Panc1 (cell line): ENCODE measurements around the gene STAT4. TPM values are rescaled to one million over a fixed set of nuclear protein-coding genes. Genes with fewer than 3 reads are reported as not detected.

Source experiments
- ATAC-seq: fragments of 200-7000 bp; cut with Tn5 transposase; 2 replicates; pipeline ENCODE4 v1.9.1; 2020; ENCODE audit warnings: mild to moderate bottlenecking, moderate library complexity
- BruUV-seq: library from RNA; stranded (reverse); fragments of 400-500 nt; replicated peaks from 2 replicates; lab custom pipeline; 2021; lab: Mats Ljungman, UMichigan
- CTCF ChIA-PET: fragments of 300-600 bp; sonication (Branson Sonifier 250); formaldehyde crosslinking; loops from one replicate; lab custom pipeline; 2022; ENCODE audit warnings: antibody characterized with exemption; lab: Charles Lee
- POLR2A ChIA-PET: fragments of 300-600 bp; sonication (Branson Sonifier 250); formaldehyde crosslinking; loops from one replicate; lab custom pipeline; 2022; ENCODE audit warnings: antibody characterized with exemption; lab: Charles Lee
- DNase-seq: peaks from one replicate; pipeline ENCODE4 v3.0.0-alpha.2; 2010; ENCODE audit warnings: low read depth, low spot score
- H3K27ac ChIP-seq: 2 replicates; pipeline ENCODE4 v1.5.1; 2011; ENCODE audit warnings: mild to moderate bottlenecking, low read length, inconsistent platforms
- H3K27me3 ChIP-seq: fragments of 200-500 bp; sonication (Bioruptor generic); 2 replicates; pipeline ENCODE4 v1.6.0; 2014; ENCODE audit warnings: low read length, inconsistent platforms; ENCODE audit not compliant: control insufficient read depth, insufficient read depth
- H3K36me3 ChIP-seq: fragments of 200-500 bp; sonication (Bioruptor generic); 2 replicates; pipeline ENCODE4 v1.5.1; 2014; ENCODE audit warnings: inconsistent platforms, mild to moderate bottlenecking, low read length, moderate library complexity; ENCODE audit not compliant: control insufficient read depth, insufficient read depth
- H3K4me1 ChIP-seq: 2 replicates; pipeline ENCODE4 v1.5.1; 2011; ENCODE audit warnings: inconsistent platforms, mild to moderate bottlenecking, low read length, moderate library complexity; ENCODE audit not compliant: control insufficient read depth, insufficient read depth
- H3K4me3 ChIP-seq, 2 experiments: 2 replicates each; pipeline ENCODE4 v1.5.1; 2011 to 2012; ENCODE audit warnings: low read depth in 2 of 2, low read length in 2 of 2, mild to moderate bottlenecking in 2 of 2, inconsistent platforms in 1 of 2, moderate library complexity in 1 of 2
- H3K9me3 ChIP-seq: fragments of 200-500 bp; sonication (Bioruptor generic); 2 replicates; pipeline ENCODE4 v1.5.1; 2014; ENCODE audit warnings: low read depth, mild to moderate bottlenecking, inconsistent platforms, low read length, moderate library complexity; ENCODE audit not compliant: control insufficient read depth, insufficient read depth
- CTCF ChIP-seq: fragments of 450-650 bp; IDR thresholded peaks from 2 replicates; pipeline ENCODE4 v1.5.1; 2017; ENCODE audit warnings: mild to moderate bottlenecking
- POLR2AphosphoS5 ChIP-seq: IDR thresholded peaks from 2 replicates; pipeline ENCODE4 v1.6.1; 2012; ENCODE audit warnings: mild to moderate bottlenecking, low read depth, low read length, moderate library complexity
- REST ChIP-seq, 2 experiments: IDR thresholded peaks; 2 replicates each; pipeline ENCODE4 v1.6.1; 2011 to 2012; ENCODE audit warnings: low read depth in 2 of 2, control low read depth in 1 of 2, low read length in 1 of 2, mild to moderate bottlenecking in 1 of 2, moderate library complexity in 1 of 2; ENCODE audit not compliant: insufficient read depth in 1 of 2
- SIN3A ChIP-seq: IDR thresholded peaks from 2 replicates; pipeline ENCODE4 v1.6.1; 2012; ENCODE audit warnings: low read depth, mild to moderate bottlenecking, low read length, moderate library complexity, borderline replicate concordance; ENCODE audit not compliant: insufficient read depth
- TCF7L2 ChIP-seq: IDR thresholded peaks from 2 replicates; pipeline ENCODE4 v1.6.1; 2011; ENCODE audit warnings: mild to moderate bottlenecking, low read depth, low read length, inconsistent platforms
- in situ Hi-C: cut with HindIII; loops from 2 replicates; pipeline ENCODE4 v1.10.0; 2016; ENCODE audit warnings: low sequenced_read_pairs, low pct_unique_long_range_greater_than_20kb
- intact Hi-C: fragments of 100-400 bp; cut with micrococcal nuclease; formaldehyde crosslinking; loops from one replicate; pipeline ENCODE4 v1.10.0; 2022; ENCODE audit not compliant: unreplicated experiment
- total RNA-seq: library from RNA; stranded (reverse); gene quantifications from one replicate; pipeline ENCODE4 v1.2.1, GENCODE V29; 2021; ENCODE audit not compliant: unreplicated experiment

The STAT4 gene
- total RNA-seq, 1 experiment from 2014 or later, result 0.05 TPM

- ChIA-PET CTCF (no interaction called here), POLR2A (no interaction called here)
- Histone ChIP-seq H3K9me3 (no peaks in the 10 kb centered on the region), H3K27me3 (no peaks in the 10 kb centered on the region; the same call in none of the 2 replicates), H3K36me3 (no peaks in the 10 kb centered on the region), H3K4me3 (no peak overlapping the region), H3K4me1 (no peaks in the 10 kb centered on the region), H3K27ac (no peak overlapping the region)
- TF ChIP-seq SIN3A (no peak), TCF7L2 (no peak), CTCF (no peak), POLR2AphosphoS5 (no peak), REST (IDR thresholded peaks at IDR 0.05; ENCODE audit: insufficient read depth in 1 of 2, low read depth in 2 of 2, low read length in 1 of 2) (no peak)
- intact Hi-C loops (no loop called here), in situ Hi-C loops (no loop called here)
- DNase-seq, result no peak
- no TSS peak for BruUV-seq
- no peak for ATAC-seq
Measured at GRCh38 chr2:191038241-191038725, 112.5 kb downstream of the STAT4 start.

- Histone ChIP-seq H3K4me3 (no peak overlapping the region), H3K4me1 (no peaks in the 10 kb centered on the region), H3K27ac (no peak overlapping the region), H3K9me3 (no peaks in the 10 kb centered on the region), H3K27me3 (no peaks in the 10 kb centered on the region; the same call in none of the 2 replicates), H3K36me3 (no peaks in the 10 kb centered on the region)
- in situ Hi-C loops, result no loop called here
- ChIA-PET CTCF (interaction anchor here (0.6 kb wide), 1 partner anchor 538 kb away, joined by 6 read pairs; no protein-coding TSS in a partner anchor), POLR2A (no interaction called here)
- no TSS peak for BruUV-seq
- intact Hi-C loops, result no loop called here
- TF ChIP-seq TCF7L2 (no peak), REST (IDR thresholded peaks at IDR 0.05; ENCODE audit: insufficient read depth in 1 of 2, low read depth in 2 of 2, low read length in 1 of 2) (no peak), CTCF (no peak), SIN3A (no peak), POLR2AphosphoS5 (no peak)
- DNase-seq (no peak), ATAC-seq (no peak)
Measured at GRCh38 chr2:191037351-191037750, 113.4 kb downstream of the STAT4 start.
